SK-N-SH (cell line): Measurements from ENCODE around the gene NTSR1. TPM values are rescaled to one million over a fixed set of nuclear protein-coding genes. Genes with fewer than 3 reads are reported as not detected.

ENCODE experiments used
- CTCF ChIA-PET: fragments of 300-600, 350-600 bp; formaldehyde crosslinking; extraction: SDS; loops from one replicate; lab custom pipeline; 2021; lab: Yijun Ruan, JAX
- POLR2A ChIA-PET: fragments of 350-600 bp; sonication (Branson Sonifier 250); formaldehyde crosslinking; extraction: SDS; loops from one replicate; lab custom pipeline; 2020; ENCODE audit warnings: antibody characterized with exemption, inconsistent platforms; lab: Yijun Ruan, JAX
- DNase-seq: peaks from one replicate; pipeline ENCODE4 v3.0.0; 2012
- H2AFZ ChIP-seq: fragments of 200-600 bp; sonication (generic); 2 replicates; pipeline ENCODE4 v1.8.1; 2016; ENCODE audit warnings: antibody characterized with exemption, mild to moderate bottlenecking, low read depth
- H3F3A ChIP-seq: fragments of 200-600 bp; sonication (generic); replicated peaks from 2 replicates; pipeline ENCODE3; 2016; ENCODE audit warnings: antibody characterized with exemption, mild to moderate bottlenecking; ENCODE audit not compliant: insufficient read depth
- H3K27ac ChIP-seq, 2 experiments: fragments of 200-500 bp in 1 of 2; fragments of 200-600 bp in 1 of 2; sonication (Bioruptor generic) in 1 of 2; sonication (generic), shearing (Covaris generic) in 1 of 2; 2 replicates each; pipeline versions ENCODE4 v1.5.1 to v1.6.1; 2014 to 2016; ENCODE audit warnings: low read depth in 2 of 2, inconsistent platforms in 1 of 2, low read length in 1 of 2, mild to moderate bottlenecking in 1 of 2, mixed read lengths in 1 of 2
- H3K27me3 ChIP-seq: fragments of 200-600 bp; sonication (generic), shearing (Covaris generic); 2 replicates; pipeline ENCODE4 v1.6.1; 2016; ENCODE audit warnings: mixed run types; ENCODE audit not compliant: insufficient read depth
- H3K36me3 ChIP-seq, 2 experiments: fragments of 200-500 bp in 1 of 2; fragments of 200-600 bp in 1 of 2; sonication (Bioruptor generic) in 1 of 2; sonication (generic) in 1 of 2; replicated peaks in 1 of 2; 2 replicates each; pipeline versions ENCODE3 to v1.5.1; 2014 to 2016; ENCODE audit warnings: low read length in 1 of 2, mild to moderate bottlenecking in 1 of 2; ENCODE audit not compliant: insufficient read depth in 2 of 2, control insufficient read depth in 1 of 2
- H3K4me1 ChIP-seq, 2 experiments: fragments of 200-500 bp in 1 of 2; fragments of 200-600 bp in 1 of 2; sonication (Bioruptor generic) in 1 of 2; sonication (generic), shearing (Covaris generic) in 1 of 2; 2 replicates each; pipeline versions ENCODE4 v1.5.1 to v1.6.1; 2014 to 2016; ENCODE audit warnings: low read depth in 1 of 2, low read length in 1 of 2, mixed run types in 1 of 2; ENCODE audit not compliant: insufficient read depth in 2 of 2, control insufficient read depth in 1 of 2
- H3K4me2 ChIP-seq: fragments of 200-600 bp; sonication (generic), shearing (Covaris generic); 2 replicates; pipeline ENCODE4 v1.6.1; 2017; ENCODE audit warnings: mixed run types
- H3K4me3 ChIP-seq, 2 experiments: fragments of 200-500 bp in 1 of 2; fragments of 200-600 bp in 1 of 2; sonication (Bioruptor generic) in 1 of 2; sonication (generic), shearing (Covaris generic) in 1 of 2; 2 replicates each; pipeline versions ENCODE4 v1.5.1 to v1.8.1; 2014 to 2016; ENCODE audit warnings: low read depth in 2 of 2, inconsistent platforms in 1 of 2, low read length in 1 of 2, mild to moderate bottlenecking in 1 of 2, mixed read lengths in 1 of 2, moderate library complexity in 1 of 2
- H3K79me2 ChIP-seq: fragments of 200-600 bp; sonication (generic); 2 replicates; pipeline ENCODE4 v1.8.1; 2017; ENCODE audit warnings: mild to moderate bottlenecking; ENCODE audit not compliant: insufficient read depth
- H3K9ac ChIP-seq: fragments of 200-600 bp; sonication (generic); 2 replicates; pipeline ENCODE4 v1.6.1; 2017; ENCODE audit warnings: mixed run types
- H3K9me2 ChIP-seq: fragments of 200-600 bp; sonication (generic); 2 replicates; pipeline ENCODE4 v1.6.1; 2017; ENCODE audit warnings: mixed run types
- H3K9me3 ChIP-seq: fragments of 200-600 bp; sonication (generic); 2 replicates; pipeline ENCODE4 v1.6.1; 2017; ENCODE audit warnings: mixed run types, mild to moderate bottlenecking, moderate library complexity
- H4K20me1 ChIP-seq: fragments of 200-600 bp; sonication (generic); 2 replicates; pipeline ENCODE4 v1.6.1; 2017; ENCODE audit warnings: mild to moderate bottlenecking, mixed run types; ENCODE audit not compliant: insufficient read depth
- ELF1 ChIP-seq: IDR thresholded peaks from 2 replicates; pipeline ENCODE4 v1.4.0; 2012
- FOXM1 ChIP-seq: IDR thresholded peaks from 2 replicates; pipeline ENCODE4 v1.4.0; 2012; ENCODE audit warnings: low read depth, mild to moderate bottlenecking
- GABPA ChIP-seq: IDR thresholded peaks from 2 replicates; pipeline ENCODE4 v1.4.0; 2012; ENCODE audit warnings: low read depth, mild to moderate bottlenecking
- GATA2 ChIP-seq: sonication (generic); formaldehyde crosslinking; IDR thresholded peaks from 2 replicates; pipeline ENCODE4 v1.5.0; 2020; ENCODE audit warnings: mild to moderate bottlenecking, missing genetic modification reagents
- JUND ChIP-seq: IDR thresholded peaks from 2 replicates; pipeline ENCODE4 v1.4.0; 2012
- MEF2A ChIP-seq: IDR thresholded peaks from 2 replicates; pipeline ENCODE4 v1.4.0; 2012; ENCODE audit warnings: low read depth, borderline replicate concordance
- NFIC ChIP-seq: IDR thresholded peaks from 2 replicates; pipeline ENCODE4 v1.4.0; 2012; ENCODE audit warnings: borderline replicate concordance
- NRF1 ChIP-seq: IDR thresholded peaks from 2 replicates; pipeline ENCODE4 v1.6.1; 2012; ENCODE audit warnings: low read depth, mild to moderate bottlenecking, low read length
- POLR2AphosphoS5 ChIP-seq: IDR thresholded peaks from 2 replicates; pipeline ENCODE4 v1.6.1; 2012; ENCODE audit warnings: low read depth, low read length
- RAD21 ChIP-seq: IDR thresholded peaks from 2 replicates; pipeline ENCODE4 v1.6.1; 2012; ENCODE audit warnings: mild to moderate bottlenecking, low read length
- RFX5 ChIP-seq: IDR thresholded peaks from 2 replicates; pipeline ENCODE4 v1.6.1; 2012; ENCODE audit warnings: mild to moderate bottlenecking, improper control_type of control experiment, low read length
- RXRA ChIP-seq: IDR thresholded peaks from 2 replicates; pipeline ENCODE4 v1.4.0; 2012; ENCODE audit warnings: low read depth, mild to moderate bottlenecking, borderline replicate concordance
- TAF1 ChIP-seq: IDR thresholded peaks from 2 replicates; pipeline ENCODE4 v1.6.1; 2012; ENCODE audit warnings: low read depth, mild to moderate bottlenecking, low read length, moderate library complexity, borderline replicate concordance
- TCF12 ChIP-seq: IDR thresholded peaks from 2 replicates; pipeline ENCODE4 v1.4.0; 2012
- TEAD4 ChIP-seq: IDR thresholded peaks from 2 replicates; pipeline ENCODE4 v1.4.0; 2012; ENCODE audit warnings: mild to moderate bottlenecking, borderline replicate concordance; ENCODE audit not compliant: insufficient read depth
- WGBS: methylation state at CpG from one replicate; pipeline ENCODE4 v1.1.6; 2017; ENCODE audit warnings: low lambda C conversion rate; 5-methylcytosine and 5-hydroxymethylcytosine counted together
- polyA plus RNA-seq, 3 experiments: library from polyadenylated mRNA; depleted of rRNA; stranded (reverse); fragments of >200 nt; gene quantifications; 2 replicates each; pipeline ENCODE4 v1.2.3, GENCODE V29; 2012
- TF ChIP-seq, protein P1 (sequence below): IDR thresholded peaks from 2 replicates; pipeline ENCODE4; 2012
- TF ChIP-seq, protein P2 (sequence below): fragments of 150-350 bp; IDR thresholded peaks from 2 replicates; pipeline ENCODE4 v1.6.1; 2016; ENCODE audit warnings: mild to moderate bottlenecking, low read depth, low read length
- TF ChIP-seq, protein P3 (sequence below): IDR thresholded peaks from 2 replicates; pipeline ENCODE4 v1.4.0; 2012; ENCODE audit warnings: low read depth
- TF ChIP-seq, protein P4 (sequence below): fragments of 200-600 bp; sonication (generic); IDR thresholded peaks from 2 replicates; pipeline ENCODE4 v1.6.1; 2017; ENCODE audit warnings: antibody characterized with exemption, mild to moderate bottlenecking, moderate library complexity
- TF ChIP-seq, protein P5 (sequence below): IDR thresholded peaks from 2 replicates; pipeline ENCODE4 v1.4.0; 2012; ENCODE audit warnings: low read depth, borderline replicate concordance

The NTSR1 gene
- polyA plus RNA-seq, 1 of the 3 experiments (the other 2 are of a cell fraction) = 8.2 TPM

DNA sequence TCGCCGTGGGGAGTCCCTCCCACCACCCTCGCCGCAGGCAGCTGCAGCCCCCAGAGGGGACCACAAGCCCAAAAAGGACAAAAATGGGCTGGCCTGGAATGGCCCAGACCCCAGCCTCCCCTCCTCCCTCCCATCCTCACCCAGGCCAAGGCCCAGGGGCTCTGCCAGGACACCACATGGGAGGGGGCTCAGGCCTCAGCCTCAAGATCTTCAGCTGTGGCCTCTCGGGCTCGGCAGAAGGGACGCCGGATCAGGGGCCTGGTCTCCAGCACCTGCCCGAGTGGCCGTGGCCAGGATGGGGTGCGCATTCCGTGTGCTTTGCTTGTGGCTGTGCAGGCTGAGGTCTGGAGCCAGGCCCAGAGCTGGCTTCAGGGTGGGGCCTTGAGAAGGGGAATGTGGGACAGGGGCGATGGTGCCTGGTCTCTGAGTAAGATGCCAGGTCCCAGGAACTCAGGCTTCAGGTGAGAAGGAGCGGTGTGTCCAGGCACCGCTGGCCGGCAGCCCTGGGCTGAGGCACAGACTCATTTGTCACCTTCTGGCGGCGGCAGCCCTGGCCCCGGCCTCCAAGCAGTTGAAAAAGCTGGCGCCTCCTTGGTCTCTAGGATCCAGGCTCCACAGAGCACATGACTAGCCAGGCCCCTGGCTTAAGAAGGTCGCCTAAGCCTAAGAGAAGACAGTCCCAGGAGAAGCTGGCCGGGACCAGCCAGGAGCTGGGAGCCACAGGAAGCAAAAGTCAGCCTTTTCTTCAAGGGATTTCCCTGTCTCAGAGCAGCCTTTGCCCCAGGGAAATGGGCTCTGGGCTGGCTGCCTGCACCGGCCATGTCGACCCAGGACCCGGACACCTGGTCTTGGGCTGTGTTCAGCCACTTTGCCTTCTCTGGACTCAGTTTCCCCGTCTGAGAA is 52.5 kb downstream of the NTSR1 start:
- no peak overlapping the region; a peak in 1 of 4 replicates for H3K27ac ChIP-seq
- no peaks in the 10 kb centered on the region for H3K36me3 ChIP-seq
- no peak overlapping the region for H3K4me3 ChIP-seq
- peaks cover 0 to 5% of the 10 kb centered on the region in 2 experiments; a peak in 1 of 4 replicates for H3K4me1 ChIP-seq
- no peaks in the 10 kb centered on the region for H3K79me2 ChIP-seq
- no peaks in the 10 kb centered on the region for H3F3A ChIP-seq
- no peaks in the 10 kb centered on the region for H3K9me2 ChIP-seq
- ChIA-PET POLR2A (no interaction called here), CTCF (interaction anchor here (0.5 to 1.8 kb wide), 2 partner anchors 29 to 30 kb away, joined by 4 to 11 read pairs; no protein-coding TSS in a partner anchor)
- 80% methylated on average over 6 of the region's 26 CpGs for WGBS
- H3K4me2 ChIP-seq = no peak overlapping the region
- no peaks in the 10 kb centered on the region for H3K27me3 ChIP-seq
- no peak overlapping the region for H2AFZ ChIP-seq
- H3K9me3 ChIP-seq = no peaks in the 10 kb centered on the region
- H4K20me1 ChIP-seq = no peaks in the 10 kb centered on the region
- no peak for DNase-seq
- no peak overlapping the region for H3K9ac ChIP-seq
- TF ChIP-seq RFX5 (no peak), FOXM1 (no peak), RXRA (no peak), NFIC (no peak), JUND (no peak), MEF2A (no peak), NRF1 (no peak), TEAD4 (no peak), TAF1 (no peak), GATA2 (CRISPR knock-in tag) (no peak), ELF1 (no peak), GABPA (no peak), RAD21 (no peak), POLR2AphosphoS5 (no peak), TCF12 (no peak)
- TF ChIP-seq, protein P1, sequence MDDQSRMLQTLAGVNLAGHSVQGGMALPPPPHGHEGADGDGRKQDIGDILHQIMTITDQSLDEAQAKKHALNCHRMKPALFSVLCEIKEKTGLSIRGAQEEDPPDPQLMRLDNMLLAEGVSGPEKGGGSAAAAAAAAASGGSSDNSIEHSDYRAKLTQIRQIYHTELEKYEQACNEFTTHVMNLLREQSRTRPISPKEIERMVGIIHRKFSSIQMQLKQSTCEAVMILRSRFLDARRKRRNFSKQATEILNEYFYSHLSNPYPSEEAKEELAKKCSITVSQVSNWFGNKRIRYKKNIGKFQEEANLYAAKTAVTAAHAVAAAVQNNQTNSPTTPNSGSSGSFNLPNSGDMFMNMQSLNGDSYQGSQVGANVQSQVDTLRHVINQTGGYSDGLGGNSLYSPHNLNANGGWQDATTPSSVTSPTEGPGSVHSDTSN = no peak
- TF ChIP-seq, protein P2, sequence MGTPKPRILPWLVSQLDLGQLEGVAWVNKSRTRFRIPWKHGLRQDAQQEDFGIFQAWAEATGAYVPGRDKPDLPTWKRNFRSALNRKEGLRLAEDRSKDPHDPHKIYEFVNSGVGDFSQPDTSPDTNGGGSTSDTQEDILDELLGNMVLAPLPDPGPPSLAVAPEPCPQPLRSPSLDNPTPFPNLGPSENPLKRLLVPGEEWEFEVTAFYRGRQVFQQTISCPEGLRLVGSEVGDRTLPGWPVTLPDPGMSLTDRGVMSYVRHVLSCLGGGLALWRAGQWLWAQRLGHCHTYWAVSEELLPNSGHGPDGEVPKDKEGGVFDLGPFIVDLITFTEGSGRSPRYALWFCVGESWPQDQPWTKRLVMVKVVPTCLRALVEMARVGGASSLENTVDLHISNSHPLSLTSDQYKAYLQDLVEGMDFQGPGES = no peak
- TF ChIP-seq, protein P3, sequence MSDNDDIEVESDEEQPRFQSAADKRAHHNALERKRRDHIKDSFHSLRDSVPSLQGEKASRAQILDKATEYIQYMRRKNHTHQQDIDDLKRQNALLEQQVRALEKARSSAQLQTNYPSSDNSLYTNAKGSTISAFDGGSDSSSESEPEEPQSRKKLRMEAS = no peak
- TF ChIP-seq, protein P4, sequence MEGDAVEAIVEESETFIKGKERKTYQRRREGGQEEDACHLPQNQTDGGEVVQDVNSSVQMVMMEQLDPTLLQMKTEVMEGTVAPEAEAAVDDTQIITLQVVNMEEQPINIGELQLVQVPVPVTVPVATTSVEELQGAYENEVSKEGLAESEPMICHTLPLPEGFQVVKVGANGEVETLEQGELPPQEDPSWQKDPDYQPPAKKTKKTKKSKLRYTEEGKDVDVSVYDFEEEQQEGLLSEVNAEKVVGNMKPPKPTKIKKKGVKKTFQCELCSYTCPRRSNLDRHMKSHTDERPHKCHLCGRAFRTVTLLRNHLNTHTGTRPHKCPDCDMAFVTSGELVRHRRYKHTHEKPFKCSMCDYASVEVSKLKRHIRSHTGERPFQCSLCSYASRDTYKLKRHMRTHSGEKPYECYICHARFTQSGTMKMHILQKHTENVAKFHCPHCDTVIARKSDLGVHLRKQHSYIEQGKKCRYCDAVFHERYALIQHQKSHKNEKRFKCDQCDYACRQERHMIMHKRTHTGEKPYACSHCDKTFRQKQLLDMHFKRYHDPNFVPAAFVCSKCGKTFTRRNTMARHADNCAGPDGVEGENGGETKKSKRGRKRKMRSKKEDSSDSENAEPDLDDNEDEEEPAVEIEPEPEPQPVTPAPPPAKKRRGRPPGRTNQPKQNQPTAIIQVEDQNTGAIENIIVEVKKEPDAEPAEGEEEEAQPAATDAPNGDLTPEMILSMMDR = no peak
- TF ChIP-seq, protein P5, sequence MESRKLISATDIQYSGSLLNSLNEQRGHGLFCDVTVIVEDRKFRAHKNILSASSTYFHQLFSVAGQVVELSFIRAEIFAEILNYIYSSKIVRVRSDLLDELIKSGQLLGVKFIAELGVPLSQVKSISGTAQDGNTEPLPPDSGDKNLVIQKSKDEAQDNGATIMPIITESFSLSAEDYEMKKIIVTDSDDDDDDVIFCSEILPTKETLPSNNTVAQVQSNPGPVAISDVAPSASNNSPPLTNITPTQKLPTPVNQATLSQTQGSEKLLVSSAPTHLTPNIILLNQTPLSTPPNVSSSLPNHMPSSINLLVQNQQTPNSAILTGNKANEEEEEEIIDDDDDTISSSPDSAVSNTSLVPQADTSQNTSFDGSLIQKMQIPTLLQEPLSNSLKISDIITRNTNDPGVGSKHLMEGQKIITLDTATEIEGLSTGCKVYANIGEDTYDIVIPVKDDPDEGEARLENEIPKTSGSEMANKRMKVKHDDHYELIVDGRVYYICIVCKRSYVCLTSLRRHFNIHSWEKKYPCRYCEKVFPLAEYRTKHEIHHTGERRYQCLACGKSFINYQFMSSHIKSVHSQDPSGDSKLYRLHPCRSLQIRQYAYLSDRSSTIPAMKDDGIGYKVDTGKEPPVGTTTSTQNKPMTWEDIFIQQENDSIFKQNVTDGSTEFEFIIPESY = no peak
